ENCODE results near the gene C1QTNF5. TPM values are rescaled to one million over a fixed set of nuclear protein-coding genes. Genes with fewer than 3 reads are reported as not detected.

C1QTNF5 gene
- total RNA-seq, 1 experiment from 2014 or later: not detected

DNA sequence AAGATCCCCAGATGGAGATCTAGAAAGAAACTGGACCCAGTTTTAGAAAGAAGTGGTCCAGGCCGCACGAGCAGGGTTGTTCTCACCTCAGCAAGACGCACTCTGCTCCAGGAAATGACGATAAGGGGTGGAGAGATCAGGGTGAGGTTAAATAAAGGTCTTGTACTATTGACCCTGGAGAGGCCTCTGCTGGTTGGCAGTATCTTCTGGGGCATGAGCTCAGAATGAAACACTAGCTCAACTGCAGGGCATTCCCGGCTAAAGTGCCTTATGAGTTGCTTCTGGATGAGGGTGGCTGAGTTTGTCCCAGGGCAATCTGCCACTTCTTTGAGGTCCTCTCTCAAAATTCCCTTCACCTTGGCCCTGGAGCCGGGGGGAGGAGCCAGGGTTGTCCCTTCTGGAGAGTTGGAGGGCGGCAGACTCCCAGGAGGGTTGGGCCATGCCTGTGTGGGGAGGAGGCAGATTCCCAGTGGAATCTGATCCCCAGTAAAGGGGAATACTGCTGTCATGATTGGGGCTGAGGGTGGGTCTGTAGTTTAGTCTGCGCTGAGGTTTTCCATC is 29.9 kb upstream of the C1QTNF5 start:
- Histone ChIP-seq H3K9ac (ENCODE audit: low read length) (no peak overlapping the region), H3K36me3 (ENCODE audit: control insufficient read depth in 1 of 2, insufficient read depth in 2 of 2, low read length in 2 of 2) (no peaks in the 10 kb centered on the region), H2AFZ (ENCODE audit: low read depth, low read length, poor library complexity, severe bottlenecking) (no peak overlapping the region), H3K9me3 (ENCODE audit: control insufficient read depth in 1 of 2, insufficient read depth in 1 of 2, low read depth in 1 of 2, low read length in 2 of 2) (no peaks in the 10 kb centered on the region), H3K27me3 (ENCODE audit: insufficient read depth, low read length) (no peaks in the 10 kb centered on the region), H3K79me2 (ENCODE audit: insufficient read depth, low read length) (no peaks in the 10 kb centered on the region), H3K27ac (ENCODE audit: low read depth, low read length) (no peak overlapping the region), H3K9me2 (ENCODE audit: insufficient read depth) (no peaks in the 10 kb centered on the region), H3K4me3 (replicated peaks in 1 of 2; ENCODE audit: low read depth in 1 of 2, low read length in 2 of 2) (no peak overlapping the region), H4K20me1 (ENCODE audit: insufficient read depth) (no peaks in the 10 kb centered on the region), H3K4me1 (ENCODE audit: control insufficient read depth in 1 of 2, insufficient read depth in 2 of 2, low read length in 2 of 2) (peaks cover 35 to 42% of the 10 kb centered on the region in 2 experiments), H3K4me2 (ENCODE audit: low read length) (no peak overlapping the region)
- TF ChIP-seq, protein P1, sequence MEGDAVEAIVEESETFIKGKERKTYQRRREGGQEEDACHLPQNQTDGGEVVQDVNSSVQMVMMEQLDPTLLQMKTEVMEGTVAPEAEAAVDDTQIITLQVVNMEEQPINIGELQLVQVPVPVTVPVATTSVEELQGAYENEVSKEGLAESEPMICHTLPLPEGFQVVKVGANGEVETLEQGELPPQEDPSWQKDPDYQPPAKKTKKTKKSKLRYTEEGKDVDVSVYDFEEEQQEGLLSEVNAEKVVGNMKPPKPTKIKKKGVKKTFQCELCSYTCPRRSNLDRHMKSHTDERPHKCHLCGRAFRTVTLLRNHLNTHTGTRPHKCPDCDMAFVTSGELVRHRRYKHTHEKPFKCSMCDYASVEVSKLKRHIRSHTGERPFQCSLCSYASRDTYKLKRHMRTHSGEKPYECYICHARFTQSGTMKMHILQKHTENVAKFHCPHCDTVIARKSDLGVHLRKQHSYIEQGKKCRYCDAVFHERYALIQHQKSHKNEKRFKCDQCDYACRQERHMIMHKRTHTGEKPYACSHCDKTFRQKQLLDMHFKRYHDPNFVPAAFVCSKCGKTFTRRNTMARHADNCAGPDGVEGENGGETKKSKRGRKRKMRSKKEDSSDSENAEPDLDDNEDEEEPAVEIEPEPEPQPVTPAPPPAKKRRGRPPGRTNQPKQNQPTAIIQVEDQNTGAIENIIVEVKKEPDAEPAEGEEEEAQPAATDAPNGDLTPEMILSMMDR (IDR thresholded peaks at IDR 0.05 in 2 of 3, conservative IDR thresholded peaks at IDR 0.05 in 1 of 3; ENCODE audit: borderline replicate concordance in 1 of 3, insufficient read depth in 1 of 3, low read depth in 2 of 3, low read length in 2 of 3): no peak
- TF ChIP-seq EZH2 (IDR thresholded peaks at IDR 0.05): no peak
- TF ChIP-seq EGR1 (IDR thresholded peaks at IDR 0.05; ENCODE audit: low read depth): no peak
- no peak for TF ChIP-seq TCF7L2 (IDR thresholded peaks at IDR 0.05; ENCODE audit: borderline replicate concordance, extremely low read depth, insufficient read depth, insufficient read length)
- no peak for TF ChIP-seq ZNF274 (IDR thresholded peaks at IDR 0.05; ENCODE audit: low read depth, low read length)
- no peak for TF ChIP-seq POLR2A (IDR thresholded peaks at IDR 0.05; ENCODE audit: borderline replicate concordance, extremely low read depth, insufficient read depth, insufficient read length)
- TF ChIP-seq EZH2phosphoT487 (IDR thresholded peaks at IDR 0.05; ENCODE audit: borderline replicate concordance): no peak
- TF ChIP-seq ELF1 (IDR thresholded peaks at IDR 0.05; ENCODE audit: borderline replicate concordance, low read depth): no peak
- TF ChIP-seq SP1 (IDR thresholded peaks at IDR 0.05; ENCODE audit: low read depth): no peak
- TF ChIP-seq JUND (IDR thresholded peaks at IDR 0.05): no peak
- TF ChIP-seq RAD21 (IDR thresholded peaks at IDR 0.05; ENCODE audit: low read depth): no peak
- TF ChIP-seq, protein P2, sequence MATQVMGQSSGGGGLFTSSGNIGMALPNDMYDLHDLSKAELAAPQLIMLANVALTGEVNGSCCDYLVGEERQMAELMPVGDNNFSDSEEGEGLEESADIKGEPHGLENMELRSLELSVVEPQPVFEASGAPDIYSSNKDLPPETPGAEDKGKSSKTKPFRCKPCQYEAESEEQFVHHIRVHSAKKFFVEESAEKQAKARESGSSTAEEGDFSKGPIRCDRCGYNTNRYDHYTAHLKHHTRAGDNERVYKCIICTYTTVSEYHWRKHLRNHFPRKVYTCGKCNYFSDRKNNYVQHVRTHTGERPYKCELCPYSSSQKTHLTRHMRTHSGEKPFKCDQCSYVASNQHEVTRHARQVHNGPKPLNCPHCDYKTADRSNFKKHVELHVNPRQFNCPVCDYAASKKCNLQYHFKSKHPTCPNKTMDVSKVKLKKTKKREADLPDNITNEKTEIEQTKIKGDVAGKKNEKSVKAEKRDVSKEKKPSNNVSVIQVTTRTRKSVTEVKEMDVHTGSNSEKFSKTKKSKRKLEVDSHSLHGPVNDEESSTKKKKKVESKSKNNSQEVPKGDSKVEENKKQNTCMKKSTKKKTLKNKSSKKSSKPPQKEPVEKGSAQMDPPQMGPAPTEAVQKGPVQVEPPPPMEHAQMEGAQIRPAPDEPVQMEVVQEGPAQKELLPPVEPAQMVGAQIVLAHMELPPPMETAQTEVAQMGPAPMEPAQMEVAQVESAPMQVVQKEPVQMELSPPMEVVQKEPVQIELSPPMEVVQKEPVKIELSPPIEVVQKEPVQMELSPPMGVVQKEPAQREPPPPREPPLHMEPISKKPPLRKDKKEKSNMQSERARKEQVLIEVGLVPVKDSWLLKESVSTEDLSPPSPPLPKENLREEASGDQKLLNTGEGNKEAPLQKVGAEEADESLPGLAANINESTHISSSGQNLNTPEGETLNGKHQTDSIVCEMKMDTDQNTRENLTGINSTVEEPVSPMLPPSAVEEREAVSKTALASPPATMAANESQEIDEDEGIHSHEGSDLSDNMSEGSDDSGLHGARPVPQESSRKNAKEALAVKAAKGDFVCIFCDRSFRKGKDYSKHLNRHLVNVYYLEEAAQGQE (IDR thresholded peaks at IDR 0.05; ENCODE audit: low read depth): no peak
- TF ChIP-seq YY1 (IDR thresholded peaks at IDR 0.05; ENCODE audit: extremely low read depth, insufficient replicate concordance, low read depth, low read length): no peak
- TF ChIP-seq, protein P3, sequence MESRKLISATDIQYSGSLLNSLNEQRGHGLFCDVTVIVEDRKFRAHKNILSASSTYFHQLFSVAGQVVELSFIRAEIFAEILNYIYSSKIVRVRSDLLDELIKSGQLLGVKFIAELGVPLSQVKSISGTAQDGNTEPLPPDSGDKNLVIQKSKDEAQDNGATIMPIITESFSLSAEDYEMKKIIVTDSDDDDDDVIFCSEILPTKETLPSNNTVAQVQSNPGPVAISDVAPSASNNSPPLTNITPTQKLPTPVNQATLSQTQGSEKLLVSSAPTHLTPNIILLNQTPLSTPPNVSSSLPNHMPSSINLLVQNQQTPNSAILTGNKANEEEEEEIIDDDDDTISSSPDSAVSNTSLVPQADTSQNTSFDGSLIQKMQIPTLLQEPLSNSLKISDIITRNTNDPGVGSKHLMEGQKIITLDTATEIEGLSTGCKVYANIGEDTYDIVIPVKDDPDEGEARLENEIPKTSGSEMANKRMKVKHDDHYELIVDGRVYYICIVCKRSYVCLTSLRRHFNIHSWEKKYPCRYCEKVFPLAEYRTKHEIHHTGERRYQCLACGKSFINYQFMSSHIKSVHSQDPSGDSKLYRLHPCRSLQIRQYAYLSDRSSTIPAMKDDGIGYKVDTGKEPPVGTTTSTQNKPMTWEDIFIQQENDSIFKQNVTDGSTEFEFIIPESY (IDR thresholded peaks at IDR 0.05; ENCODE audit: extremely low read depth, insufficient replicate concordance, low read length): no peak
- TF ChIP-seq, protein P4, sequence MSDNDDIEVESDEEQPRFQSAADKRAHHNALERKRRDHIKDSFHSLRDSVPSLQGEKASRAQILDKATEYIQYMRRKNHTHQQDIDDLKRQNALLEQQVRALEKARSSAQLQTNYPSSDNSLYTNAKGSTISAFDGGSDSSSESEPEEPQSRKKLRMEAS (IDR thresholded peaks at IDR 0.05): no peak
- no peak for TF ChIP-seq POLR2AphosphoS5 (IDR thresholded peaks at IDR 0.05; ENCODE audit: low read depth, low read length)
- DNase-seq (ENCODE audit: low read depth, low spot score) (no peak), ATAC-seq (no peak)
- ChIA-PET POLR2A (interaction anchor here (0.9 kb wide), 1 partner anchor 9 kb away, joined by 3 read pairs; no protein-coding TSS in a partner anchor), RAD21 (ENCODE audit: low non-redundant PET in 1 of 2, low total read pairs in 2 of 2, uncharacterized antibody in 2 of 2, unreplicated experiment in 2 of 2) (no interaction called here), CTCF (interaction anchor here (1.4 to 7.5 kb wide), 3 partner anchors 10 to 19 kb away, joined by 3 to 54 read pairs (median 11); partner anchors contain the start of gene USP2)
- intact Hi-C loops (cut with micrococcal nuclease): no loop called here
- no TSS peak for BruUV-seq (replicated peaks)
